Progenitor cell of endocrine pancreas (in vitro differentiated cells): ENCODE results near the gene WDR27. TPM values are rescaled to one million over a fixed set of nuclear protein-coding genes. Genes with fewer than 3 reads are reported as not detected.

Experiments
- DNase-seq: peaks from one replicate; pipeline ENCODE4 v3.0.0; 2021; ENCODE audit warnings: low spot score; ENCODE audit not compliant: unreplicated experiment
- H3K27ac Mint-ChIP-seq: 2 replicates; pipeline ENCODE4 v1.8.0; 2021; ENCODE audit warnings: mild to moderate bottlenecking, moderate library complexity, mixed read lengths
- H3K27me3 Mint-ChIP-seq: 2 replicates; pipeline ENCODE4 v1.8.0; 2021; ENCODE audit warnings: mixed read lengths
- H3K36me3 Mint-ChIP-seq: 2 replicates; pipeline ENCODE4 v1.8.0; 2022; ENCODE audit warnings: mixed read lengths; ENCODE audit not compliant: insufficient read depth
- H3K4me1 Mint-ChIP-seq: 2 replicates; pipeline ENCODE4 v1.8.0; 2021; ENCODE audit warnings: low read depth, mixed read lengths
- H3K4me3 Mint-ChIP-seq: 2 replicates; pipeline ENCODE4 v1.8.0; 2021; ENCODE audit warnings: low read depth, mild to moderate bottlenecking, moderate library complexity, mixed read lengths
- H3K9me3 Mint-ChIP-seq: 2 replicates; pipeline ENCODE4 v1.8.0; 2021; ENCODE audit warnings: low read depth, mixed read lengths
- total RNA-seq: library from RNA; stranded (reverse); gene quantifications from 2 replicates; pipeline ENCODE4 v1.2.1, GENCODE V29; 2021
- TF ChIP-seq, protein P1 (sequence below): fragments of 200-600 bp; sonication (generic); IDR thresholded peaks from one replicate; pipeline ENCODE4 v1.5.0; 2021; ENCODE audit warnings: antibody characterized with exemption, mild to moderate bottlenecking; ENCODE audit not compliant: unreplicated experiment

WDR27 gene
- total RNA-seq, 1 donor from 2014 or later: 123 TPM

DNA sequence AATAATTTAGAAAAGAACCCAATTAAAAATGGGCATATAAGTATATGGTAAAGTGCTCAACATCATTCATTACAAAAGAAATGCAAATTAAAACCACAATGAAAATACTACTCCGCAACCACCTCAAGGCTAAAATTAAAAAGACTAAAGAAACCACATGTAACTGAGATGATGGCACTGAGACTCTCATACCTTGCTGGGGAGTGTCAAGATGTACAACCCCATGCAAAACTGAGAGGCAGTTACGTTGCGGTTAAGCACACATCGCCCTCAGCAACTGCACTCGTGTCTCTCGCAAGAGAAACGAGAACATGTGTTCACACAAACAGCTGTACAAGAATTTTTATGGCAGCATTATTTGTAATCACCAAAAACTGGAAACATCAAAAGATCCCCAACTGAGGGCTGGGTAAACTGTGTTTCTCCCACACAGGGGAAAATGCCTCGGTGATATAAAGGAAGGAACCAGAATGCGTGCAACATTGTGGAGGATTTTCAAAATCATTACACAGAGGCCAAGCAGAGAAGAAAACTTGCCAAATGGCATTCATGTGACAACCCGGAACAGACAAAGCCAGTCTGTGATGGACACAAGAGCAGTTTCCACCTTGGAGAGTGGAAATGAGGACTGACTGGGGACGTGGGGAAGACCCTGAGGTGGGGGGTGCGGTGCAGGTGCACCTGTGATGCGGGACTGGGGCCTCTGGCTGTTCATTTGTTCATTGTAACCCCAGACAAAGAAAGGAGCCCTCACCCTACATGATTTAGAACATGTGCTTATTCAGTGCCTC lies 144.9 kb downstream of the WDR27 start:
- H3K4me1 Mint-ChIP-seq: peaks cover 1% of the 10 kb centered on the region

DNA sequence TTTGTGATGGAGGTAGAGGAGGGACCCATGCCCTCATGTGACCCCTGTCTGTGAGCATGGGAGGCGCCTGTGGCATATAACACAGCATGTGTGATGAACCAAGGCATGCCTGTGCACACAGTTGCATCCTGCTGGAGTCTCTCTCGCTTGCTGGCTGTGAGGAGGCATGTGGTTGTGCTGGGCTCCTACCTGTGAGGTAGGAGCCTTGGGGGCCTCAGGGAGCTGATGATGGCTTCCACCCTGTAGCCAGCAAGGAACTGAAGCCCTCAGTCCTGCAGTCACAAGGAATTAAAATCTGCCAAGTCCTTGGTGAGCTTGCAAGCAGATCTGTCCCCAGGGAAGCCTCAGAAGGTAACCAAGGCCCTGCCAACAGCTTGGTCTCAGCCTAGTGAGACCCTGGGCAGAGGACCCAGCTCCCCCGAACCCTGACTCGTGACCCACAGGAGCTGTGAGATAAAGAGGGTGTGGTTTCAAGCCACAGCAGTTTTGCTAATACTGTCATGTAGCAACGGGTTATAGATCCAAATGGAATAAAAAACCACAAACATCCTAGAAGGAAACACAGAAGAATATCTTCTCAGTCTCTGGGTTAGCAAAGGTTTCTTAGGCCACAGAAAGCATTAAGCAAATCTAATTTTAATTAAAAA lies 145.7 kb downstream of the WDR27 start:
- Mint-ChIP-seq H3K27ac (no peak overlapping the region), H3K27me3 (no peaks in the 10 kb centered on the region), H3K4me1 (no peaks in the 10 kb centered on the region), H3K4me3 (no peak overlapping the region), H3K36me3 (peaks cover 15% of the 10 kb centered on the region), H3K9me3 (peaks cover 5% of the 10 kb centered on the region)
- no peak for DNase-seq
- TF ChIP-seq, protein P1, sequence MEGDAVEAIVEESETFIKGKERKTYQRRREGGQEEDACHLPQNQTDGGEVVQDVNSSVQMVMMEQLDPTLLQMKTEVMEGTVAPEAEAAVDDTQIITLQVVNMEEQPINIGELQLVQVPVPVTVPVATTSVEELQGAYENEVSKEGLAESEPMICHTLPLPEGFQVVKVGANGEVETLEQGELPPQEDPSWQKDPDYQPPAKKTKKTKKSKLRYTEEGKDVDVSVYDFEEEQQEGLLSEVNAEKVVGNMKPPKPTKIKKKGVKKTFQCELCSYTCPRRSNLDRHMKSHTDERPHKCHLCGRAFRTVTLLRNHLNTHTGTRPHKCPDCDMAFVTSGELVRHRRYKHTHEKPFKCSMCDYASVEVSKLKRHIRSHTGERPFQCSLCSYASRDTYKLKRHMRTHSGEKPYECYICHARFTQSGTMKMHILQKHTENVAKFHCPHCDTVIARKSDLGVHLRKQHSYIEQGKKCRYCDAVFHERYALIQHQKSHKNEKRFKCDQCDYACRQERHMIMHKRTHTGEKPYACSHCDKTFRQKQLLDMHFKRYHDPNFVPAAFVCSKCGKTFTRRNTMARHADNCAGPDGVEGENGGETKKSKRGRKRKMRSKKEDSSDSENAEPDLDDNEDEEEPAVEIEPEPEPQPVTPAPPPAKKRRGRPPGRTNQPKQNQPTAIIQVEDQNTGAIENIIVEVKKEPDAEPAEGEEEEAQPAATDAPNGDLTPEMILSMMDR: no peak

More for the DNA sequence above, 144.9 kb downstream of the WDR27 start:
- Mint-ChIP-seq H3K36me3 (peaks cover 19% of the 10 kb centered on the region), H3K27me3 (no peaks in the 10 kb centered on the region), H3K9me3 (peaks cover 11% of the 10 kb centered on the region), H3K27ac (no peak overlapping the region), H3K4me3 (no peak overlapping the region)
- TF ChIP-seq, protein P1: no peak
- no peak for DNase-seq

DNA sequence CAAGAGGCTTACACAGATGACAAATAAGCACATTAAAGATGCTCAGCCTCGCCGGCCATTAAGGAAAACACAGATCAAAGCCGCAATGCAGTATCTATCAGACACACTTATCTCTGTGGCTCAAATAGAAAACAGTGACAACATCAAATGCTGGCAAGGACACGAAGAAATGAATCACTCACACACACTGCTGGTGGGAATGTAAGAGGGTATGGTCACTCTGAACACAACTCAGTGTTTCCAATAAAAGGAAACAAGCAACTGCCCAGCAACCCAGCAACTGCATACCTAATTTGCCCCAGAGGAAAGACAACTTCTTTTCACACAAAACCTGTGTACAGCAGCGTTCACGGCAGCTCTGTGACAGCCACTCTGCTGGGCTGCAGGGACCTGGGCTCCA lies 155.8 kb downstream of the WDR27 start:
- no peaks in the 10 kb centered on the region for H3K27me3 Mint-ChIP-seq
- peaks cover 11% of the 10 kb centered on the region for H3K36me3 Mint-ChIP-seq
- TF ChIP-seq, protein P1: no peak
- peaks cover 4% of the 10 kb centered on the region for H3K4me1 Mint-ChIP-seq
- H3K4me3 Mint-ChIP-seq: no peak overlapping the region
- H3K9me3 Mint-ChIP-seq: peaks cover 25% of the 10 kb centered on the region
- H3K27ac Mint-ChIP-seq: no peak overlapping the region
- no peak for DNase-seq

DNA sequence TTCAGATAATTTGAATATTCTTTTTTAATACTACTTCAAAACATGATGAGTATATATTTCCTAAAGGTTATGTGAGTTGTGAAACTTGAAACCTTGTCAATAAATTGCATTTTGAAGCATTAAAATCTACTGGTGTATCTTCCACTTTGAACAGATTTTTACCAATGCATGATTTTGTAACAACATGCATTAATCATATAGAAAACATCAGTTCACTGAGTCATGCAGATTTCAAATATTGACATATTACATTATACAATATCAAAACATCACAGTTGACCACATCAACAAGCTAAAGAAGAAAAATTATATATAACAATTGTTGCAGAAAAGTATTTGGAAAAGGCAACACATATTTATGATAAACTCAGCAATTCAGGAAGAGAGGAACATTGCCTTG lies 158.1 kb downstream of the WDR27 start:
- Mint-ChIP-seq H3K4me3 (no peak overlapping the region), H3K36me3 (peaks cover 7% of the 10 kb centered on the region), H3K27ac (no peak overlapping the region), H3K4me1 (peaks cover 4% of the 10 kb centered on the region), H3K27me3 (no peaks in the 10 kb centered on the region), H3K9me3 (peaks cover 17% of the 10 kb centered on the region)
- TF ChIP-seq, protein P1: no peak
- DNase-seq: no peak

DNA sequence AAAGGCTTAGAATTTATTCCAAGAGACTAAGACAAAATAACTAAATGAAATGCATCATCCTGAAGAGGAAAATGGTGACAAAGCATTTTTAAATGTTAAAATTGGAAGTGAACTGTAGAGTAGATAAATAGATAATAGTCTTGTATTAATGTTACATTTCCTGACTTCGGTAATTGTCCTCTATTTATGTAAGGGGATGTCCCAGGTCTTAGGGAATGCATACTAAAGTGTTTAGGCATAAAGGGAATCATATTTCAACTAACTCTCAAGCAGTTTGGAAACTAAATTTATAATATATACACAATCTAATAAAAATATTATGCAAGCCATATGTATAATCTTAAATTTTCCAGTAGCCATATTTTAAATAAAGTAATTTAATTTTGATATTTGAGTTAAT lies 159.3 kb downstream of the WDR27 start:
- TF ChIP-seq, protein P1: no peak
- no peak overlapping the region for H3K27ac Mint-ChIP-seq
- peaks cover 4% of the 10 kb centered on the region for H3K4me1 Mint-ChIP-seq
- no peak overlapping the region for H3K4me3 Mint-ChIP-seq
- no peaks in the 10 kb centered on the region for H3K27me3 Mint-ChIP-seq
- peaks cover 6% of the 10 kb centered on the region for H3K36me3 Mint-ChIP-seq
- no peak for DNase-seq
- peaks cover 13% of the 10 kb centered on the region for H3K9me3 Mint-ChIP-seq
